ENCODE results near the gene WNT8B.

WNT8B gene

GRCh38 chr10:100519311-100520051, 56.7 kb downstream of the WNT8B start, which contains the start of gene SEC31B:
Gene SEC31B (minus strand): TSS chr10:100519861. CDS start chr10:100516952, 2,909 bp downstream.
- DNase-seq, result peak; percentile 57

- DNase-seq, result no peak
These were observed 58.0 kb downstream of the WNT8B start for GRCh38 chr10:100520811-100521210.

- no peak for DNase-seq
These were observed 59.4 kb downstream of the WNT8B start for GRCh38 chr10:100522107-100522801.

GRCh38 chr10:100522945-100523344, 60.1 kb downstream of the WNT8B start:
- DNase-seq, result no peak

GRCh38 chr10:100524206-100524605, 61.4 kb downstream of the WNT8B start:
- DNase-seq, result no peak

- no peak for DNase-seq
These were observed 61.8 kb downstream of the WNT8B start for GRCh38 chr10:100524638-100525037.

- no peak for DNase-seq
These were observed 65.5 kb downstream of the WNT8B start for GRCh38 chr10:100528123-100528886.

- DNase-seq, result peak; percentile 53
These were observed 66.2 kb downstream of the WNT8B start for GRCh38 chr10:100528921-100529474.

- peak; percentile 95 for DNase-seq
These were observed 66.9 kb downstream of the WNT8B start, which contains the start of gene NDUFB8 for GRCh38 chr10:100529475-100530298. Gene NDUFB8 (minus strand): TSS chr10:100529871. CDS start chr10:100529851, 20 bp downstream.

- DNase-seq, result no peak
These were observed 69.0 kb downstream of the WNT8B start for GRCh38 chr10:100531761-100532160.

All from right forelimb (tissue), 1 donor.